SK-N-MC (cell line): ENCODE data around the gene APMAP.

Experiments used
- DNase-seq: peaks from one replicate; pipeline ENCODE4 v3.0.0-alpha.2; 2011; ENCODE audit warnings: low read depth, low spot score
- H3K27ac ChIP-seq: fragments of 200-600 bp; sonication (generic); 2 replicates; pipeline ENCODE4 v1.5.1; 2016; ENCODE audit warnings: mixed run types
- H3K36me3 ChIP-seq: fragments of 200-600 bp; sonication (generic); 2 replicates; pipeline ENCODE4 v1.6.1; 2017; ENCODE audit warnings: antibody characterized with exemption, low read length, mixed read lengths; ENCODE audit not compliant: insufficient read depth
- H3K4me3 ChIP-seq: fragments of 200-600 bp; sonication (generic); 2 replicates; pipeline ENCODE4 v1.5.1; 2016
- H3K9ac ChIP-seq: fragments of 200-600 bp; sonication (generic); 2 replicates; pipeline ENCODE4 v1.8.0; 2017; ENCODE audit warnings: mixed run types, mixed read lengths; ENCODE audit not compliant: insufficient read length
- H3K9me3 ChIP-seq: fragments of 200-600 bp; sonication (generic); 2 replicates; pipeline ENCODE4 v1.6.1; 2017; ENCODE audit warnings: low read depth, mild to moderate bottlenecking, antibody characterized with exemption, low read length, moderate library complexity, mixed read lengths
- EZH2 ChIP-seq: fragments of 200-600 bp; sonication (generic); IDR thresholded peaks from one replicate; pipeline ENCODE4 v1.6.1; 2017; ENCODE audit warnings: antibody characterized with exemption
- FOXP2 ChIP-seq: optimal IDR thresholded peaks from 2 replicates; pipeline ENCODE3; 2011; ENCODE audit warnings: mild to moderate bottlenecking, moderate library complexity; ENCODE audit not compliant: insufficient read depth; ENCODE audit errors: extremely low read length, control extremely low read depth
- POLR2AphosphoS5 ChIP-seq: IDR thresholded peaks from 2 replicates; pipeline ENCODE4 v1.6.1; 2012; ENCODE audit warnings: mild to moderate bottlenecking, low read depth, low read length, borderline replicate concordance

The APMAP gene

DNA sequence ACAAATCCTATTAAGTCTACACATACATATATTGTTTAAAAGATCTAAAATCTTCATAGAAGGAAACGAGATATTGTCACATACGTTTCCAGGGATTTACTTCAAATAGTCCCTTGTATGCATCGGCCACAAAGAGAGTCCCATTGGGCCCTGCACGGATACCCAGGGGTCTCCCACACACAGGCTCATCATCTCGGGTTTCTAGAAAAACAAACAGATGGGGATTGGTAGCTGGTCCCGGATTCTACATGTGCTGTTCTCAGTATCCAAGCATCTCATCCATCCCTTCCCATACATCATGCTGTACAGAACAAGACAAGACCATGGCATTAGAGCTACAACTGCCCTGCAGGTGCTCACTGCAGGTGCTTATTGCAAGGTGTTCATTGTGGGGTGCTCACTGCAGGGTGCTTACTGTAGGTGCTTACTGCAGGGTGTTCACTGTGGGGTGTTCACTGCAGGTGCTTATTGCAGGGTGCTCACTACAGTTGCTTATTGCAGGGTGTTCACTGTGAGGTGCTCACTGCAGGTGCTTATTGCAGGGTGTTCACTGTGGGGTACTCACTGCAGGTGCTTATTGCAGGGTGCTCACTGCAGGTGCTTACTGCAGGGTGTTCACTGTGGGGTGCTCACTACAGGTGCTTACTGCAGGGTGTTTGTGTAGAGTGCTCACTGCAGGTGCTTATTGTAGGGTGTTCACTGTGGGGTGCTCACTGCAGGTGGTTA is 21.0 kb downstream of the APMAP start:
- Histone ChIP-seq H3K4me3 (no peak overlapping the region), H3K27ac (no peak overlapping the region), H3K9ac (no peak overlapping the region), H3K9me3 (no peaks in the 10 kb centered on the region; the same call in 1 of the 2 replicates), H3K36me3 (peaks cover 16% of the 10 kb centered on the region; the same call in 1 of the 2 replicates)
- no peak for DNase-seq
- TF ChIP-seq FOXP2 = no peak

- Histone ChIP-seq H3K36me3 (peaks cover 15% of the 10 kb centered on the region; the same call in 1 of the 2 replicates), H3K9me3 (no peaks in the 10 kb centered on the region; the same call in 1 of the 2 replicates), H3K9ac (no peak overlapping the region)
Measured at GRCh38 chr20:24970754-24971153, 21.8 kb downstream of the APMAP start.

DNA sequence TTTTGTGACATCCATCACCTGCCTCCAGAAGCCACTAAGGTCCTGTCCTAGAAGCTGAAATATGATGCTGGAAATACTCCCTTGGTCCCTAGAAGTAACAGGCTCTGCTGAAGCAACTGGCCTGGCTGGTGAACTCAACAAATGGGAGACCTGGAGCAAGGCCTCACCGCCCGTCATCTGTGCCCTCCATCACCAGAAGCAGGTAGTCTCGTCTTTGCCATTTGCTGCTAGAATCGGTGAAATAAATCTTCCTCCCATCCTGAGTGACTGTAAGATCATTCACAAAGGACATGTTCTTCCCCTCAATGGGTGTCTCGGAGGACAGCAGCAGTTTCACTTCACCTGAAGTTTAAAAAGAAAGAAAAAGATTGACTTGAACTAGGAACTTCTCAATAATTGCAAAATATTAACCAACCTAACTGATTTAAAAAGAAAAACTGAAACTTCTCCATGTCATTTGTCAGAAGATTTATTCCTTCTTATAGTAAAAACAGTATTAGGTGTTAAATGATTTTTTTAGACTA is 22.5 kb downstream of the APMAP start:
- no peak for TF ChIP-seq FOXP2
- no peak for TF ChIP-seq POLR2AphosphoS5
- no peak for TF ChIP-seq EZH2
- no peak for DNase-seq

More at GRCh38 chr20:24970754-24971153, 21.8 kb downstream of the APMAP start:
- Histone ChIP-seq H3K27ac (no peak overlapping the region), H3K4me3 (no peak overlapping the region)
- TF ChIP-seq EZH2 = no peak
- TF ChIP-seq POLR2AphosphoS5 = no peak
- TF ChIP-seq FOXP2 = no peak
- DNase-seq = no peak

GRCh38 chr20:24969186-24970029 is 23.1 kb downstream of the APMAP start:
- TF ChIP-seq EZH2 (no peak), FOXP2 (no peak), POLR2AphosphoS5 (no peak)
- H3K27ac ChIP-seq = no peak overlapping the region
- no peaks in the 10 kb centered on the region for H3K9me3 ChIP-seq
- H3K36me3 ChIP-seq = peaks cover 13% of the 10 kb centered on the region; the same call in 1 of the 2 replicates
- no peak overlapping the region for H3K9ac ChIP-seq
- DNase-seq = no peak
- H3K4me3 ChIP-seq = no peak overlapping the region

More for the DNA sequence above, 22.5 kb downstream of the APMAP start:
- no peak overlapping the region for H3K27ac ChIP-seq
- H3K4me3 ChIP-seq = no peak overlapping the region
- H3K36me3 ChIP-seq = peaks cover 13% of the 10 kb centered on the region; the same call in 1 of the 2 replicates
- H3K9me3 ChIP-seq = no peaks in the 10 kb centered on the region
- H3K9ac ChIP-seq = no peak overlapping the region

DNA sequence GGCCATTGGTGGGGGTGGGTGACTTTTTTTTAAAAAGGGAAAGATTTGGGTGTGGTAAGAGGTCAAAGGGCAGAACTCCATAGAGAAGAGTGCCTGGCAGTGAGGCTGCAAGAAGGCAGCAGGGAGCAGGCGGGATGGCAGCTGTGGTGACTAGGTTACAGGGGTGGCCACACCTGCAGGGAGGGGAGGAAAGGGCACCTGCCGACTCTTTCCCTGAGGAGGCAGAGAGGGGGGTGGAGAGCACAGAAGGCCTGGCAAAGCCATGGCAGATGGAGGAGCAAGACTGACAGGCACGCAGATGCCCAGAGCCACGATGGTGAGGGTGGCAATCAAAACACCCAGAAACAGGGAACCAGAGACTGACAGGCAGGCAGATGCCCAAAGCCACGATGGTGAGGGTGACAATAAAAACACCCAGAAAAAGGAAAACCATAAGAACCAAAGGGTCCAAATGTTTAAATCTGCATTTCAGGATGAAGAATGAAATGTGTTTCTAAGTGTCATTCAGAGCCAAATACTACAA is 24.2 kb downstream of the APMAP start:
- peaks cover 11% of the 10 kb centered on the region; the same call in 1 of the 2 replicates for H3K36me3 ChIP-seq
- H3K4me3 ChIP-seq = no peak overlapping the region
- no peak for TF ChIP-seq POLR2AphosphoS5
- TF ChIP-seq FOXP2 = no peak
- TF ChIP-seq EZH2 = no peak
- H3K9ac ChIP-seq = no peak overlapping the region
- DNase-seq = no peak
- H3K9me3 ChIP-seq = no peaks in the 10 kb centered on the region
- no peak overlapping the region for H3K27ac ChIP-seq

- H3K9me3 ChIP-seq = no peaks in the 10 kb centered on the region
- H3K4me3 ChIP-seq = no peak overlapping the region
- no peak for DNase-seq
- no peak overlapping the region for H3K9ac ChIP-seq
- no peaks in the 10 kb centered on the region; the same call in 1 of the 2 replicates for H3K36me3 ChIP-seq
- TF ChIP-seq POLR2AphosphoS5 (no peak), FOXP2 (no peak), EZH2 (no peak)
- no peak overlapping the region for H3K27ac ChIP-seq
Measured at GRCh38 chr20:24966317-24967012, 26.1 kb downstream of the APMAP start.

DNA sequence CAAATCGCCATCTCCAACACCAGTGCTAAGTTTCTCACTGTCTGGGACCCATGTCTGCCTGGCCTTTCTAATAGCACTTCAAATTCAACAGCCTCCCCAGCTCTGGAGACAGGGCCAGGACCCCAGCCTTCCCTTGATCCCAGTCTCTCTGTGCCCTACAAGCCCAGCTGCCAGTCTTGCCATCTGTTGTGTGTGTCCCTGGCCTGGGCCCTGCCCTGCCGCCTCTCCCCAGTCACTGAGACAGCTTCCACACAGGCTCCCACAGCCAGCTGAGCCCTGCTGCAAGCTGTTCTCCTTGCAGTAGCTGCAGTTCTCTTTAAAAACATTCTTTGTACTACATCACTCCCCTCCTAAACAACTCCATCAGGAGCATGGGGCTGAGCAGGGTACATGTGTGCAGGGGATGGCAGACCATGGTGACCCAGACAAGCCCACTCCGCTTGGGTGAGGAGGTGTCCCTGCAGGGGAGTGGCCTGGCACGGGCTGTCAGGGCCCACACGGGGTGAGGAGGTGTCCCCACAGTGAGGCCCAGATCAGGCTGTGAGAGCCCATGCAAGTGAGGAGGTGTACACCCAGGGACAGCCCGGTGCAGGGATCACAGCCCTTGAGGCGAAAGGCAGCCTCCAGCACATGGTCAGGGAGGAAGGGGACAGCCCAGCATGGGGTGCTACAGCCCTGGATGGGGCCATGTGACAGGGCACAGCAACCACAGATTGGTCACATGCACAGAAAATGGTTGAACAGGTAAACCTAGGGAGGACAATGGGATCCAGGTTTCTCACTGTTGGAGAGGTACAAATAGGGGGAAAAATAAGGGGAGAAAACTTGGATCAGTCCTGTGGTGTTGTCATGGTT is 27.3 kb downstream of the APMAP start:
- Histone ChIP-seq H3K27ac (no peak overlapping the region), H3K9ac (no peak overlapping the region), H3K36me3 (no peaks in the 10 kb centered on the region; the same call in 1 of the 2 replicates), H3K4me3 (no peak overlapping the region), H3K9me3 (no peaks in the 10 kb centered on the region)
- TF ChIP-seq FOXP2 = no peak
- no peak for TF ChIP-seq EZH2
- no peak for TF ChIP-seq POLR2AphosphoS5
- no peak for DNase-seq
